Trophoblast cell (in vitro differentiated cells and primary cell): ENCODE measurements around the gene COL13A1.

ENCODE experiments used
- DNase-seq, 2 donors: peaks; one replicate each; pipeline ENCODE4 v3.0.0-alpha.2; 2016
- H2AFZ ChIP-seq: 2 replicates; pipeline ENCODE4 v1.6.1; 2013; ENCODE audit warnings: low read length, moderate library complexity, mild to moderate bottlenecking; ENCODE audit not compliant: insufficient read depth, poor library complexity
- H2AK5ac ChIP-seq: 2 replicates; pipeline ENCODE4 v1.6.1; 2013; ENCODE audit warnings: mild to moderate bottlenecking, low read length
- H2BK120ac ChIP-seq: 2 replicates; pipeline ENCODE4 v1.6.1; 2013; ENCODE audit warnings: low read length, mild to moderate bottlenecking, moderate library complexity; ENCODE audit not compliant: insufficient read depth, poor library complexity
- H2BK12ac ChIP-seq: 2 replicates; pipeline ENCODE4 v1.6.1; 2013; ENCODE audit warnings: mild to moderate bottlenecking, low read length, moderate library complexity
- H2BK5ac ChIP-seq: 2 replicates; pipeline ENCODE4 v1.6.1; 2013; ENCODE audit warnings: low read length, low read depth, moderate library complexity, mild to moderate bottlenecking; ENCODE audit not compliant: poor library complexity
- H3K14ac ChIP-seq: 2 replicates; pipeline ENCODE4 v1.6.1; 2013; ENCODE audit warnings: mild to moderate bottlenecking, low read length
- H3K18ac ChIP-seq: 2 replicates; pipeline ENCODE4 v1.6.1; 2013; ENCODE audit warnings: mild to moderate bottlenecking, low read length
- H3K23ac ChIP-seq: 2 replicates; pipeline ENCODE4 v1.6.1; 2013; ENCODE audit warnings: low read length
- H3K27ac ChIP-seq: 2 replicates; pipeline ENCODE4 v1.5.1; 2013; ENCODE audit warnings: low read depth, mild to moderate bottlenecking, inconsistent platforms, low read length, moderate library complexity
- H3K27me3 ChIP-seq: 2 replicates; pipeline ENCODE4 v1.6.1; 2013; ENCODE audit warnings: inconsistent platforms, mild to moderate bottlenecking, low read length, moderate library complexity; ENCODE audit not compliant: insufficient read depth
- H3K36me3 ChIP-seq, 2 experiments: 1 replicate in 1 of 2; 2 replicates in 1 of 2; pipeline ENCODE4 v1.6.1; 2013; ENCODE audit warnings: low read length in 2 of 2, mild to moderate bottlenecking in 2 of 2, moderate library complexity in 1 of 2; ENCODE audit not compliant: insufficient read depth in 2 of 2, control insufficient read depth in 1 of 2
- H3K4ac ChIP-seq: 2 replicates; pipeline ENCODE4 v1.6.1; 2013; ENCODE audit warnings: low read depth, mild to moderate bottlenecking, low read length, moderate library complexity
- H3K4me1 ChIP-seq, 2 experiments: 1 replicate in 1 of 2; 2 replicates in 1 of 2; pipeline ENCODE4 v1.6.1; 2013; ENCODE audit warnings: low read length in 2 of 2, mild to moderate bottlenecking in 2 of 2, moderate library complexity in 1 of 2; ENCODE audit not compliant: insufficient read depth in 2 of 2, control insufficient read depth in 1 of 2
- H3K4me2 ChIP-seq: 2 replicates; pipeline ENCODE4 v1.6.1; 2013; ENCODE audit warnings: inconsistent platforms, mild to moderate bottlenecking, low read length, moderate library complexity
- H3K4me3 ChIP-seq: 2 replicates; pipeline ENCODE4 v1.5.1; 2013; ENCODE audit warnings: mild to moderate bottlenecking, low read depth, low read length, inconsistent platforms
- H3K79me1 ChIP-seq: one replicate; pipeline ENCODE4 v1.6.1; 2013; ENCODE audit warnings: low read length
- H3K79me2 ChIP-seq: 2 replicates; pipeline ENCODE4 v1.6.1; 2013; ENCODE audit warnings: low read length, mild to moderate bottlenecking; ENCODE audit not compliant: control insufficient read depth, insufficient read depth, poor library complexity
- H3K9ac ChIP-seq: 2 replicates; pipeline ENCODE4 v1.6.1; 2013; ENCODE audit warnings: mild to moderate bottlenecking, low read length
- H3K9me3 ChIP-seq: 2 replicates; pipeline ENCODE4 v1.6.1; 2013; ENCODE audit warnings: low read depth, mild to moderate bottlenecking, control low read depth, inconsistent platforms, low read length; ENCODE audit not compliant: insufficient read depth
- H4K12ac ChIP-seq: 2 replicates; pipeline ENCODE4 v1.6.1; 2013; ENCODE audit warnings: low read depth, mild to moderate bottlenecking, low read length, moderate library complexity
- H4K8ac ChIP-seq: 2 replicates; pipeline ENCODE4 v1.6.1; 2013; ENCODE audit warnings: low read depth, mild to moderate bottlenecking, low read length, moderate library complexity
- H4K91ac ChIP-seq: one replicate; pipeline ENCODE4 v1.6.1; 2013; ENCODE audit warnings: low read depth, mild to moderate bottlenecking, low read length, moderate library complexity
- WGBS: extraction: QIAGEN DNeasy Blood & Tissue Kit; methylation state at CpG from one replicate; pipeline ENCODE4 v1.1.7; 2013; ENCODE audit warnings: missing lambda C conversion rate; ENCODE audit not compliant: insufficient read length, insufficient coverage; ENCODE audit errors: extremely low coverage; 5-methylcytosine and 5-hydroxymethylcytosine counted together

COL13A1 gene

GRCh38 chr10:69820817-69821216, 19.1 kb downstream of the COL13A1 start:
- Histone ChIP-seq H3K4me3 (no peak overlapping the region), H4K91ac (no peak overlapping the region), H3K9me3 (peaks cover 5% of the 10 kb centered on the region), H3K27me3 (no peaks in the 10 kb centered on the region), H3K4me2 (no peak overlapping the region), H2BK5ac (no peak overlapping the region), H4K12ac (no peak overlapping the region), H2AK5ac (no peak overlapping the region), H3K9ac (no peak overlapping the region), H3K79me1 (no peaks in the 10 kb centered on the region), H3K18ac (no peak overlapping the region), H2AFZ (no peak overlapping the region), H3K27ac (no peak overlapping the region), H3K79me2 (no peaks in the 10 kb centered on the region), H3K36me3 (no peaks in the 10 kb centered on the region), H3K14ac (no peak overlapping the region), H2BK12ac (no peak overlapping the region), H3K4me1 (no peaks in the 10 kb centered on the region), H3K23ac (no peak overlapping the region), H2BK120ac (no peak overlapping the region), H4K8ac (no peak overlapping the region), H3K4ac (no peak overlapping the region)
- WGBS: no CpG with 5 or more reads among the region's 4 CpGs
- no peak for DNase-seq

GRCh38 chr10:69825604-69826003, 23.9 kb downstream of the COL13A1 start:
- Histone ChIP-seq H3K9me3 (peaks cover 3% of the 10 kb centered on the region), H3K79me1 (no peaks in the 10 kb centered on the region), H3K4ac (no peak overlapping the region), H3K4me2 (no peak overlapping the region), H3K9ac (no peak overlapping the region), H3K27me3 (no peaks in the 10 kb centered on the region), H3K27ac (no peak overlapping the region), H2AK5ac (no peak overlapping the region), H4K8ac (no peak overlapping the region), H3K4me3 (no peak overlapping the region), H4K12ac (no peak overlapping the region), H3K14ac (no peak overlapping the region), H2AFZ (no peak overlapping the region), H3K79me2 (no peaks in the 10 kb centered on the region), H3K23ac (no peak overlapping the region), H2BK120ac (no peak overlapping the region), H4K91ac (no peak overlapping the region), H3K18ac (no peak overlapping the region), H2BK5ac (no peak overlapping the region), H3K4me1 (no peaks in the 10 kb centered on the region), H3K36me3 (no peaks in the 10 kb centered on the region), H2BK12ac (no peak overlapping the region)
- no CpG with 5 or more reads among the region's 6 CpGs for WGBS
- DNase-seq: no peak

- H4K91ac ChIP-seq: no peak overlapping the region
- H3K4me1 ChIP-seq: no peaks in the 10 kb centered on the region
- no peaks in the 10 kb centered on the region for H3K79me1 ChIP-seq
- no peak overlapping the region for H4K12ac ChIP-seq
- no peak overlapping the region for H3K4ac ChIP-seq
- H3K9me3 ChIP-seq: peaks cover 3% of the 10 kb centered on the region
- H2AFZ ChIP-seq: no peak overlapping the region
- H2BK12ac ChIP-seq: no peak overlapping the region
- no peak overlapping the region for H4K8ac ChIP-seq
- H3K23ac ChIP-seq: no peak overlapping the region
- H2AK5ac ChIP-seq: no peak overlapping the region
- no CpG with 5 or more reads among the region's 9 CpGs for WGBS
- H2BK120ac ChIP-seq: no peak overlapping the region
- H3K27me3 ChIP-seq: no peaks in the 10 kb centered on the region
- H3K4me2 ChIP-seq: no peak overlapping the region
- H3K79me2 ChIP-seq: no peaks in the 10 kb centered on the region
- no peak overlapping the region for H2BK5ac ChIP-seq
- no peak overlapping the region for H3K9ac ChIP-seq
- no peak overlapping the region for H3K14ac ChIP-seq
- H3K27ac ChIP-seq: no peak overlapping the region
- no peak for DNase-seq
- no peak overlapping the region for H3K18ac ChIP-seq
- no peak overlapping the region for H3K4me3 ChIP-seq
- H3K36me3 ChIP-seq: no peaks in the 10 kb centered on the region
Measured at GRCh38 chr10:69826094-69826493, 24.4 kb downstream of the COL13A1 start.

- Histone ChIP-seq H3K79me2 (no peaks in the 10 kb centered on the region), H3K79me1 (no peaks in the 10 kb centered on the region), H3K4me2 (no peak overlapping the region), H2AK5ac (no peak overlapping the region), H3K36me3 (no peaks in the 10 kb centered on the region), H3K4me3 (no peak overlapping the region), H4K8ac (no peak overlapping the region), H2BK12ac (no peak overlapping the region), H3K9ac (no peak overlapping the region), H2BK120ac (no peak overlapping the region), H3K18ac (no peak overlapping the region), H4K12ac (no peak overlapping the region), H3K27ac (no peak overlapping the region), H2BK5ac (no peak overlapping the region), H3K4me1 (no peaks in the 10 kb centered on the region), H2AFZ (no peak overlapping the region), H3K4ac (no peak overlapping the region), H3K14ac (no peak overlapping the region), H4K91ac (no peak overlapping the region), H3K9me3 (peaks cover 3% of the 10 kb centered on the region), H3K23ac (no peak overlapping the region), H3K27me3 (no peaks in the 10 kb centered on the region)
- no CpG with 5 or more reads among the region's 7 CpGs for WGBS
- DNase-seq: no peak
Measured at GRCh38 chr10:69826789-69827554, 25.3 kb downstream of the COL13A1 start.
